Neuronal stem cell (in vitro differentiated cells): ENCODE data around the gene PHF24.

Experiments
- DNase-seq: peaks from one replicate; pipeline ENCODE4 v3.0.0-alpha.2; 2013; ENCODE audit warnings: low spot score
- H2AFZ ChIP-seq: one replicate; pipeline ENCODE4 v1.6.1; 2013; ENCODE audit warnings: mild to moderate bottlenecking, low read length, inconsistent platforms
- H2AK5ac ChIP-seq: 2 replicates; pipeline ENCODE4 v1.6.1; 2013; ENCODE audit warnings: low read depth, mild to moderate bottlenecking, inconsistent platforms, low read length, moderate library complexity, mixed read lengths
- H2BK120ac ChIP-seq: 2 replicates; pipeline ENCODE4 v1.6.1; 2013; ENCODE audit warnings: low read depth, mild to moderate bottlenecking, inconsistent platforms, low read length, moderate library complexity, mixed read lengths
- H2BK12ac ChIP-seq: one replicate; pipeline ENCODE4 v1.6.1; 2013; ENCODE audit warnings: low read length, inconsistent platforms
- H2BK15ac ChIP-seq: 2 replicates; pipeline ENCODE4 v1.6.1; 2013; ENCODE audit warnings: mild to moderate bottlenecking, low read length, inconsistent platforms, mixed read lengths
- H2BK5ac ChIP-seq: one replicate; pipeline ENCODE4 v1.6.1; 2013; ENCODE audit warnings: inconsistent platforms, mild to moderate bottlenecking, low read length, moderate library complexity
- H3K14ac ChIP-seq: one replicate; pipeline ENCODE4 v1.6.1; 2013; ENCODE audit warnings: low read length, inconsistent platforms
- H3K18ac ChIP-seq: 2 replicates; pipeline ENCODE4 v1.6.1; 2013; ENCODE audit warnings: low read length, inconsistent platforms
- H3K23ac ChIP-seq: 2 replicates; pipeline ENCODE4 v1.6.1; 2013; ENCODE audit warnings: low read depth, mild to moderate bottlenecking, mixed read lengths, low read length, inconsistent platforms; ENCODE audit not compliant: poor library complexity
- H3K27ac ChIP-seq: replicated peaks from 3 replicates; pipeline ENCODE4 v1.5.1; 2013; ENCODE audit warnings: low read length, inconsistent platforms
- H3K27me3 ChIP-seq, 3 experiments: 2 replicates each; pipeline ENCODE4 v1.6.1; 2013; ENCODE audit warnings: low read length in 3 of 3, mild to moderate bottlenecking in 2 of 3, inconsistent platforms in 1 of 3, low read depth in 1 of 3, mixed read lengths in 1 of 3, moderate library complexity in 1 of 3; ENCODE audit not compliant: control insufficient read depth in 3 of 3, insufficient read depth in 3 of 3
- H3K36me3 ChIP-seq, 2 donors: replicated peaks in 1 of 2; 2 replicates each; pipeline ENCODE4 v1.6.1; 2013; ENCODE audit warnings: low read length in 2 of 2; ENCODE audit not compliant: control insufficient read depth in 2 of 2, insufficient read depth in 2 of 2
- H3K4ac ChIP-seq: 2 replicates; pipeline ENCODE4 v1.6.1; 2013; ENCODE audit warnings: inconsistent platforms, mild to moderate bottlenecking, low read length, moderate library complexity
- H3K4me1 ChIP-seq, 2 donors: 1 replicate in 1 of 2; 2 replicates in 1 of 2; pipeline ENCODE4 v1.6.1; 2013; ENCODE audit warnings: low read length in 2 of 2, low read depth in 1 of 2; ENCODE audit not compliant: control insufficient read depth in 2 of 2, insufficient read depth in 1 of 2
- H3K4me2 ChIP-seq: one replicate; pipeline ENCODE4 v1.6.1; 2013; ENCODE audit warnings: mild to moderate bottlenecking, low read length, inconsistent platforms; ENCODE audit not compliant: insufficient read depth, poor library complexity, severe bottlenecking
- H3K4me3 ChIP-seq, 2 donors: 2 replicates each; pipeline ENCODE4 v1.5.1; 2013; ENCODE audit warnings: low read length in 2 of 2, mild to moderate bottlenecking in 2 of 2, inconsistent platforms in 1 of 2, moderate library complexity in 1 of 2
- H3K79me1 ChIP-seq: one replicate; pipeline ENCODE4 v1.6.1; 2013; ENCODE audit warnings: low read depth, mild to moderate bottlenecking, inconsistent platforms, low read length, moderate library complexity
- H3K9ac ChIP-seq: one replicate; pipeline ENCODE4 v1.6.1; 2013; ENCODE audit warnings: mild to moderate bottlenecking, low read depth, low read length, inconsistent platforms; ENCODE audit not compliant: poor library complexity
- H3K9me3 ChIP-seq, 2 donors: replicated peaks in 1 of 2; 2 replicates each; pipeline versions ENCODE3 to v1.6.1; 2013; ENCODE audit warnings: low read length in 2 of 2, mild to moderate bottlenecking in 2 of 2, inconsistent platforms in 1 of 2, low read depth in 1 of 2, mixed read lengths in 1 of 2, moderate library complexity in 1 of 2; ENCODE audit not compliant: control insufficient read depth in 2 of 2, insufficient read depth in 1 of 2
- H4K8ac ChIP-seq: one replicate; pipeline ENCODE4 v1.6.1; 2013; ENCODE audit warnings: low read depth, mild to moderate bottlenecking, inconsistent platforms, low read length, moderate library complexity
- H4K91ac ChIP-seq: one replicate; pipeline ENCODE4 v1.6.1; 2013; ENCODE audit warnings: low read length, low read depth, mild to moderate bottlenecking, inconsistent platforms; ENCODE audit not compliant: poor library complexity
- WGBS, 2 donors: extraction: QIAGEN DNeasy Blood & Tissue Kit; methylation state at CpG; one replicate each; pipeline ENCODE4 v1.1.7; 2013; ENCODE audit warnings: missing lambda C conversion rate in 2 of 2, mixed read lengths in 1 of 2; ENCODE audit not compliant: insufficient read length in 2 of 2, insufficient replicate concordance in 1 of 2; ENCODE audit errors: extremely low coverage in 2 of 2; 5-methylcytosine and 5-hydroxymethylcytosine counted together

PHF24 gene

DNA sequence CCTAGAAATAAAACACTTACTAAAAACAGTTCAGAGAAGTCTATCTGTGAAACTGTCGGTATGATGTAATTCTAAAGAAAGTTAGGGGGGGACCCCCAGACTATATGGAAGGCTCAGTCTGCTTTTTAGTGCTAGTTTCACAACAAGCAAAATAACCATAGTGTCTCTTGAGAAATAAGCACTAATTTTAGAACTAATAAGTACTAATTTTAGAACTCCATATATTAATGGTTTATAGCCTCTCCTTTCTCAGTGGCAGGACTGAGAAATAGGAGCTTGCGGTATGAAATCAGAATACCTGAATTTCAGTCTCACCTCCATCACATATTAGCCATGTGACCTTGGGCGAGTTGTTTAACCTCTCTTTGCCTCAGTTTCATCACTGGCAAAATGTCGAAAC, 1.4 kb upstream of the PHF24 start:
- H3K27ac ChIP-seq: no peak overlapping the region
- no peak overlapping the region for H2AK5ac ChIP-seq
- H3K23ac ChIP-seq: no peak overlapping the region
- H3K18ac ChIP-seq: no peak overlapping the region
- H4K8ac ChIP-seq: no peak overlapping the region
- no peak overlapping the region for H2BK12ac ChIP-seq
- H3K4ac ChIP-seq: no peak overlapping the region
- no peak overlapping the region for H2BK5ac ChIP-seq
- no peak overlapping the region for H4K91ac ChIP-seq
- H2BK120ac ChIP-seq: no peak overlapping the region
- WGBS, 2 donors: no CpG with 5 or more reads among the region's 4 CpGs
- no peaks in the 10 kb centered on the region for H3K79me1 ChIP-seq
- no peak overlapping the region for H2BK15ac ChIP-seq
- H3K4me3 ChIP-seq: no peak overlapping the region
- no peak overlapping the region for H2AFZ ChIP-seq
- H3K4me2 ChIP-seq: no peak overlapping the region
- H3K4me1 ChIP-seq: peaks cover 3 to 5% of the 10 kb centered on the region in 2 donors
- no peaks in the 10 kb centered on the region for H3K36me3 ChIP-seq
- H3K14ac ChIP-seq: no peak overlapping the region
- no peak for DNase-seq
- H3K9ac ChIP-seq: no peak overlapping the region
- no peaks in the 10 kb centered on the region for H3K9me3 ChIP-seq
- peaks cover 0 to 72% (median 15%) of the 10 kb centered on the region in 3 experiments for H3K27me3 ChIP-seq

DNA sequence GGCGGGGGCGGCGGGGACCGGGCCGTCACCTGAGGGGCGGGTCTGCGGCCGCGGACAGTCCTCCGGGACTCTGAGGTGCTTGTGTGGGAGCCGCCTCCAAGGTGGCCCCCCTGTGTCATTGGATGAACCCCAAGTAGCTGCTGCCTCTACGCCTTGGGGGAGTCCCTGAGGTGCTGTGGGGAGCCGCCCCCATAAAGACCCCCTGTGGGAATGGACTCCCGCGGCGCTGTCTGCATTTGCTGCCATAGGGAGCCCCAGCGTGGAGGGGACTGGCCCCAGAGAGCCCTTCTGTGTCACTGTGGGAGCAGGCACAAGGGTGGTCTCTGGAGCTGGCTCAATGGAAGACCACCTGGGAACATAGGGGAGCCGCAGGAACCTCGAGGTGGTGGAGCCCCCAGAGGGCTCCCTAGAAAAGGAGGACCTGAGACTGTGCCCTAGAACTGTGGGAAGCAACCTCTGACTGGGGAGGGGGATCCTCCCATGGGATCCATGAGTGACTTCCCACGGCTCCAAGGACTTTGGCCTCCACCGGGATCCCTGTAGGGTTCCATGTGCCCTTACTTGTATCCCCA, 412 bp downstream of the PHF24 start:
- H2BK15ac ChIP-seq: no peak overlapping the region
- no peak overlapping the region for H2AK5ac ChIP-seq
- no peaks in the 10 kb centered on the region for H3K79me1 ChIP-seq
- H3K14ac ChIP-seq: no peak overlapping the region
- no peaks in the 10 kb centered on the region for H3K9me3 ChIP-seq
- H3K4me2 ChIP-seq: peak overlapping the region; percentile 93
- DNase-seq: no peak
- H4K91ac ChIP-seq: no peak overlapping the region
- H2BK12ac ChIP-seq: no peak overlapping the region
- peak overlapping the region; percentile 12 to 73 for H3K4me3 ChIP-seq
- WGBS, 2 donors: no CpG with 5 or more reads among the region's 21 CpGs
- H3K4me1 ChIP-seq: peaks cover 3 to 11% of the 10 kb centered on the region in 2 donors
- H3K18ac ChIP-seq: peak overlapping the region; percentile 54
- H3K23ac ChIP-seq: no peak overlapping the region
- peaks cover 0 to 80% (median 15%) of the 10 kb centered on the region in 3 experiments for H3K27me3 ChIP-seq
- H3K4ac ChIP-seq: no peak overlapping the region
- no peak overlapping the region for H3K27ac ChIP-seq
- H2BK120ac ChIP-seq: no peak overlapping the region
- H2BK5ac ChIP-seq: no peak overlapping the region
- no peak overlapping the region for H3K9ac ChIP-seq
- H3K36me3 ChIP-seq: no peaks in the 10 kb centered on the region
- H2AFZ ChIP-seq: peak overlapping the region; percentile 79
- no peak overlapping the region for H4K8ac ChIP-seq

DNA sequence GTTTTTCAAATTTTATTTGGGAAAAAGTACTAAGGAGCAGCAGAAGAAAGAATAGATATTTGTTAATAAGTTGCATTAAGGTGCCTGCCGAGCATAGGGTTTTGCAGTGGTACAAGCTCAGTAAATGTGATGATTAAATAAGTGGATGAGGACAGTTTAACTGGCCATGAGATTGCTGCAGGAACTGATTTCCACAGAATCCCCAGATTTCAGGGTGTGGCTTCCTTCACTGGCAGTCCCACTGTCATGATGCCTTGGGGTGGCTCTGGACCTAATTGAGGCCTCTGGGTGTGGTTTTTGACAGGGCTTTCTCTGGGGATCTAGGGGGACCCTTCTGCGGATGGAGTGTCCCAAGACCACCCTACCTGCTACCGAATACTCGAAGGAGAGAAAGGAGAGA, 1.4 kb downstream of the PHF24 start:
- Histone ChIP-seq H3K4me3 (no peak overlapping the region), H3K18ac (no peak overlapping the region), H4K91ac (no peak overlapping the region), H3K79me1 (no peaks in the 10 kb centered on the region), H2BK15ac (no peak overlapping the region), H2BK5ac (no peak overlapping the region), H3K14ac (no peak overlapping the region), H3K23ac (no peak overlapping the region), H3K9ac (no peak overlapping the region), H3K4me2 (no peak overlapping the region), H3K4me1 (peaks cover 0 to 8% of the 10 kb centered on the region in 2 donors), H2BK120ac (no peak overlapping the region), H2BK12ac (no peak overlapping the region), H3K9me3 (no peaks in the 10 kb centered on the region), H2AFZ (no peak overlapping the region), H2AK5ac (no peak overlapping the region), H3K27me3 (peaks cover 0 to 81% (median 15%) of the 10 kb centered on the region in 3 experiments), H3K27ac (no peak overlapping the region), H3K36me3 (no peaks in the 10 kb centered on the region), H3K4ac (no peak overlapping the region), H4K8ac (no peak overlapping the region)
- WGBS, 2 donors: no CpG with 5 or more reads among the region's 4 CpGs
- no peak for DNase-seq

- Histone ChIP-seq H3K4ac (no peak overlapping the region), H3K36me3 (no peaks in the 10 kb centered on the region), H4K91ac (no peak overlapping the region), H3K23ac (no peak overlapping the region), H3K4me3 (no peak overlapping the region), H3K79me1 (no peaks in the 10 kb centered on the region), H3K27me3 (peaks cover 0 to 62% (median 14%) of the 10 kb centered on the region in 3 experiments), H2AK5ac (no peak overlapping the region), H3K14ac (no peak overlapping the region), H3K9ac (no peak overlapping the region), H2BK12ac (no peak overlapping the region), H4K8ac (no peak overlapping the region), H2BK5ac (no peak overlapping the region), H3K4me2 (no peak overlapping the region), H3K4me1 (peaks cover 0 to 8% of the 10 kb centered on the region in 2 donors), H2BK15ac (no peak overlapping the region), H3K18ac (no peak overlapping the region), H2AFZ (no peak overlapping the region), H3K27ac (no peak overlapping the region), H2BK120ac (no peak overlapping the region), H3K9me3 (no peaks in the 10 kb centered on the region)
- DNase-seq: no peak
- no CpG with 5 or more reads among the region's 5 CpGs for WGBS, 2 donors
Observed at GRCh38 chr9:34961574-34962490, 3.7 kb downstream of the PHF24 start.
